ENCODE measurements around the gene ARHGAP33.
A peak's percentile ranks its signal among the peaks of the same experiment; 100 is the strongest.
"Not testable (repeated sequence)": the region's sequence is repeated elsewhere in the genome, so short reads cannot be mapped to it uniquely, and the experiment has no call there.

The ARHGAP33 gene

DNA sequence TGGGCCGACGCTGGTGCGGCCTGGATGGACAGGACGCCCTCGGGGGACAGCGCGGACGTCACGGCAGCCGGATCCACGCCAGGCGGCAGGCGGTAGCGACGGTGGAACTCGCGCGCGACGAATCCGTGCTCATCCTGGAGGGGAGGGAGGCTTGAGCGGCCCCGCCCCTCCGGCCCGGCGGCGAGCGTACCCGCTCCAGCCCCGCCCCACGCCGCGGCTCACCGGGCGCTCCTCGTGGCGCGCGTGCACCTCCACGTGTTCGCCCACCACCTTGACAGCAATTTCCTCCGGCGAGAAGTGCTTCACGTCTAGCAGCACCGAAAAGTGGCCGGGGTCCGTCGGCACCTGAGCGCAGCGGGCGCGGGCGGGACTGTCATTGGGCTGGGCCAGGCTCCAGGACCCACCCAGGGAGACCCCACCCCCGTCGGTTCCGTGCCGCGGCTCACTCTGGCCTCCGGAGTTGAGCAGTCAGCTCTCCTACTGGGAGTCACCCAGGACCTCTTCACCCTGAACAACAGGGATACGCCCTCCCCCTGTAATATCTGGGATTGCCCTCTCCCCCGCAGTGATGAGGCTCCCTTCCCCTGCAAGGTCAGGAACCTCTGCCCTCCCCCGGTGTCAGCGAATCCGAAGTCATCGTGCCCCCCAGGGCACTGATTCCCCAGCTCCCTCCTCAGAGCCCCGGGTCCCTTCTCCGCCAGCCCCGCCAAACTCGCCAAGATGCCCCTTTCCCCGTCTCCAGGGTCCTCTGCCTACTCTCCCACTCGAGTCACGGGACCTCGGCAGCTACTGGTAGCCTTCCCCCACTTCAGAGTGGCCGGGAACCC, 19.6 kb upstream of the ARHGAP33 start:
- no peak for DNase-seq

DNA sequence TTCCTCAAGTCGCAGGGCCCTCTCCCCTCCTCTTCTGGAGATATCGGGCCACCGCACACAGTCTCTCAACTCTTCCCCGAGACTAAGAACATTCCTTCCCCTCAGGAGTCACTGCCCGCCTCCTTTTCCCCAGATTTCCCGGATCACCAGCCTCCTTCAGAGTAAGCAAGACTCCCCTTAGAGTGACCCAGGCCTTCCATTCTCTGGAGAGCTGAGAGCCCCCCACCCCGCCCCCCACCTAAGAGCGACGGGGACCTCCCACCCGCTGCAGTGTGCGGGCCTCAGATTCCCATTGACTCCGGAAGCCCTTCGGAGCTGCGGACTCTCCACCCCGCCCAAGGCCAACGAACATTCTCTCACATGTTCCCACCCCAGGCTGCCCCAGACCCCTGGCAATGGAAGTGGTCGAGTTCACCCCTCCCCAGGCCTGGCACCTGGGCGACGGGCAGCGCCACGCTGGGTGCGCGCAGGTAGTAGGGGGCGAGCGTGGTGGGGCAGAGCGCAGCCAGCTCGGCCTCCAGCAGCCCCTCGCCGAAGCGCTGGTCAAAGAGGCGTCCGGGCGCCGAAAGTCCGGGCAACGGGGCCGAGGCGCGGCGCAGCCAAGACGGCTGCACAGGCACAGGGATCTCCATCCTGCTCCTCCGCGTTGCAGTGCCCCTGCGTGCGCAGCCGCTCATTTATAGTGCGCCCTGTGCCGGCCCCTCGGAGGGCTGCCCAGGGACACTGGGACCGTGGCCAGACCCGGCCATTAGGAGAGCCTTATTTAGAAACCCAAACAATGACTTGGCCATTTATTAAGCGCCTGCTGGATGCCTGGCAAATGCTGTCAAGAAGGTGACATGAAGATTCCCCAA, 18.8 kb upstream of the ARHGAP33 start, which contains the start of gene HSPB6:
TSS of gene HSPB6 (minus strand) at position 653 of the 854 bp plus-strand sequence. CDS start at position 632, 21 bp downstream.
- no peak for DNase-seq

DNA sequence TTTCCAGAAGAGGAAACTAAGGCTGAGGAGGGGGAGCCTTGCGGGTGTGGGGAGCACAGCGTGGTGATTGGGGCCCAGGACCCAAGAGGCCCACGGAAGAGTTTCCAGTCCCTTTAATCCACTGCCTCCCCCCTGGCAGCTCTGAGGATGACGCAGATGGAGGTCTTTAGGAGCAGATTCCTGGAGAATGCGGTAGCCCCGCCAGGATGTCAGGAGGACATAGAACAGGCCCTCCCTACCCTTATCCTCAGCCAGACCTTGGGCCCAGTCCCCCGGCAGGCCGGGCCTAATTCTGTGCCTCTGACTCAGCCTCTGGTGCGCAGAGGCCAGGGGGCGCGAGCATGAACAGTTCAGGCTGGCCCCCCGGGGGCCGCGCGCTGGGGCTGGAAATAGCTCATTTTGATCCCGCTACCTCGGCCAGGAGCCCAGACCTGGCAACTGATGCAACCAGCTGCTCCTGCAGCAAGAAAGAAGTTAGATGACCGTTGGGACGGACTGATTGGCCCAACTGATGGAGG, 18.1 kb upstream of the ARHGAP33 start:
- no peak for DNase-seq

DNA sequence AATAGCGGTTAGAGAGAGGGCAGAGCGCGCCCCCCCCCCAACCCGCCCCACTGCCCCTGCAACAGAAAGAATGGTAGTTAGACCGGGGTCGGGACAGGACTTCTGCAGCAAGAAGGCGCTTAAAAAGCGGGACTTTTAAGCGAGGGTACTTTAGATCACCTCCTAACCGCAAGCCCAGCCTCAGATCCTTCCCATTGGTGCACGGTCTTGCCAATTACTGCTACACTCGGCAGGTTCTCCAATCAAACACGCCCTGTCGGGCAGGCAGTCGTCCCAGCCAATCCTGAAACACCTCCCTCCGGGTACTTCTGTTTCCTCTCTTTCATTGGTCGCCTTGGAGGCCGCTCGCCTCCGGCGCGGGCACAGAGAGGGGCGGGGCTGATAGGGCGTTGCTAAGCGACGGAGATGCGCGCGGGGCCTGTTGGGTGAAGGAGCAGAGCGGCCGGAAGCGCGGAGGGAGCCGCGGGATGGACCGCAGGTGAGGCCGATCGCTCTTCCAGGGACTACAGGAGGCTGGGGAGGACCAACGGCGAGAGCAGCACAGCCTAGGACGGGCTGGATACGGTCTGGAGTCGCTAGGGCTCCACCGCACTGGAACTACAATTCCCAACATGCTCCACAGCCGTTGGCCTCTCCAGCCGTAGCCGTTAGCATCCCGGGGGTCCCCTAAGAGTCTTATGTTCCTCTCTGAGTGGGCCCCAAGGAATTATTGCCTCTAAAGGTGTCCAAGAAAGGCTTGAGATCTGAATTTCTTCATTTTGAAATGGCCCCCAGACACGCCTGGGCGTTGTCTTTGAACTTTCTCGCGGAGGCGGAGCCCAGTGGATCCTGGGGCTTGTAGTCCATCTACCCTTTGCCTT, 17.4 kb upstream of the ARHGAP33 start, which contains the start of gene PROSER3:
TSS of gene PROSER3 (plus strand) at position 428 of the 860 bp plus-strand sequence. CDS start at position 468, 40 bp downstream.
- DNase-seq = peak; percentile 97 to 98

DNA sequence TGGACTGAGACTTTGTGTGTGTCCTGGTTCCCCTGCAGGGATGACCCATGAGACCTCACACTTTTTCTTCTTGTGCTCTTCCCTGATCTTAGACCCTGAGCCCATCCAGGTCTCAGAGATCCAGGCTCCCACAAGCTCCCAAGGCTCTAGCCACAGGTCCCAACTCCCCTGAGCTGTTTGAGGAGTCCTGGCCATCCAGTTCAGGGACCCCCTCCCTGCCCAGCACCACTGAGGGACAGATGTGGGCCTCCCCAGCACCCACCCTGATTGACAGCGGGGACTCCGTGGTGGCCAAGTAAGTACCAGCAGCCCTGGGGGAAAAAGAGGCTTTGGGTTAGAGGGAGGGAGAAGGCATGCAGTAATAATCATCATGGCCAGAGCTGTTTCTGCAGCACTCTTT, 15.7 kb upstream of the ARHGAP33 start:
- no peak for DNase-seq

DNA sequence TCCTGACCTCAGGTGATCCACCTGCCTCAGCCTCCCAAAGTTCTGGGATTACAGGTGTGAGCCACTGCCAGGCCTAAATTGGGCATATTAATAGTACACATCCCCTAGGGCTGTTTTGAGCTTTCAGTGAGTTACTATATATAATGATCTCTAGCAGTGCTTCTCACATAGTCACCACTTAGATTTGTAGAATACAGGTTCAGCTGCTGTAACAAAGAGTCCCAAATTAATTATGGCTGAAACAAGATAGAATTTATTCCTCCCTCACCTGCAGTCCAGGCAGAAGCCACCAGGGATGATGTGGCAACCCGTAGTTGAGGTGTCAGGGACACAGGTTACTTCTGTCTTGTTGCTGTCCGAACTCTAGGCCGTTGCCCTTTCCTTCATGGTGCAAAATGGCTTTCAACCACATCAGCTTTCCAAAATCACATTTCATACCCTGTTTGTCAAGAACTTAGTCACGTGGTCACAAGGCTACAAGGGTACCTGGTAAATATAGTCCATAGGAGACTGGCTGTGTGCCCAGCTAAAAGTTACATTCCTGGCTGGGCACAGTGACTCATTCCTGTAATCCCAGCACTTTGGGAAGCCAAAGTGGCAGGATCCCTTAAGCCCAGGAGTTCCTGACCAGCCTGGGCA, 14.5 kb upstream of the ARHGAP33 start:
- no peak for DNase-seq

DNA sequence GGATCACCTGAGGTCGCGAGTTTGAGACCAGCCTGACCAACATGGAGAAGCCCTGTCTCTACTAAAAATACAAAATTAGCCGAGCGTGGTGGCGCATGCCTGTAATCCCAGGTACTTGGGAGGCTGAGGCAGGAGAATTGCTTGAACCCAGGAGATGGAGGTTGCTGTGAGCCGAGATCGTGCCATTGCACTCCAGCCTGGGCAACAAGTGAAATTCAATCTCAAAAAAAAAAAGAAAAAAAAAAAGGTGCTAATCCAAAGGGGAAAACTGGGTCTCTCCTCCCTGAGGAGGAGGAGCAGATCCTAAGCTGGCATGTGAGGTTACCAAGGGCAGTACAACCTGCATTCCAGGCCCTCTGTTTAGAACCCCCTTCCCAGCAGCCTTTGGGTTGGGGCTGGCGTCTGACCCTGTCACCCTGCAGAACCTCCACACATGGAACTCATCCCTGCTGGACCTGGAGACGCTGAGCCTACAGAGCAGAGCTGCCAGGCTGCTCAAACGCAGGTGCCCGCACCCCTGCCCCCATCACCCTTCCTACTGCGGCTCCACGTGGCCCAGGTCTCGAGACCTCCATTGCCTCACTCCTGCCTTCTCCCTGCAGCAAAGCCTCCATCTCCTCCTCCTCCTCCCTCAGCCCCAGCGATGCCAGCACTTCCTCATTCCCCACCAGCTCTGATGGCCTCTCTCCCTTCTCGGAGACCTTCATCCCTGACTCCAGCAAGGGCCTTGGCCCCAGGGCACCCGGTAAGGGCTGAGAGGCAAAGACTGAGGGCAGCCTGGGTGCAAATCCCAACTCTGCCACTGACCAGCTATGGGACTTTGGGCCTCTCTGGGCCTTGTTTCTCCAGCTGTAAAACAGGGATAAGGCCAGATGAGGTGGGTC, 10.7 kb upstream of the ARHGAP33 start:
- no peak for DNase-seq

DNA sequence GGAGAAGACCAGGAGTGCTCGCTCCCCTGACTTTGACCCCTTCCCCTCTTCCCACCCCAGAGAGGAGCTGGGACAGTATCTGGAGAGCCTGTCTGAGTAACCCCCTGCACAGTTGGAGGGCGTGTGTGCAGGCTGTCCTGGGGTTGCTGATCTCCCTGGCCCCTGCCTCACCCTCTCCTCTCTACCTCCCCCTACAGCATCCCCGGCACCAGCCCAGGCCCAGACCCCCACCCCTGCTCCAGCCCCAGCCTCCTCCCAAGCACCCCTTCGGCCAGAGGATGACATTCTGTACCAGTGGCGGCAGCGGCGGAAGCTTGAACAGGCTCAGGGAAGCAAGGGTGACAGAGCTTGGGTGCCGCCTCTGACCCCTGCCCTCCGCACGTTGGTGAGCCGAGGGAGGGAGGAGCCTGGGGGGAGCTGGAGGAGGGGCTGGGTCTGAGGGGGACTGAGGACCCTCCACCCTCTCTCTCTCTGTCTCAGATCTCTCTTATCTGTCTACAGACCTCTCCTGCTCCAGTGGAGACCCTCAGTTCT, 8.7 kb upstream of the ARHGAP33 start:
- DNase-seq = no peak

DNA sequence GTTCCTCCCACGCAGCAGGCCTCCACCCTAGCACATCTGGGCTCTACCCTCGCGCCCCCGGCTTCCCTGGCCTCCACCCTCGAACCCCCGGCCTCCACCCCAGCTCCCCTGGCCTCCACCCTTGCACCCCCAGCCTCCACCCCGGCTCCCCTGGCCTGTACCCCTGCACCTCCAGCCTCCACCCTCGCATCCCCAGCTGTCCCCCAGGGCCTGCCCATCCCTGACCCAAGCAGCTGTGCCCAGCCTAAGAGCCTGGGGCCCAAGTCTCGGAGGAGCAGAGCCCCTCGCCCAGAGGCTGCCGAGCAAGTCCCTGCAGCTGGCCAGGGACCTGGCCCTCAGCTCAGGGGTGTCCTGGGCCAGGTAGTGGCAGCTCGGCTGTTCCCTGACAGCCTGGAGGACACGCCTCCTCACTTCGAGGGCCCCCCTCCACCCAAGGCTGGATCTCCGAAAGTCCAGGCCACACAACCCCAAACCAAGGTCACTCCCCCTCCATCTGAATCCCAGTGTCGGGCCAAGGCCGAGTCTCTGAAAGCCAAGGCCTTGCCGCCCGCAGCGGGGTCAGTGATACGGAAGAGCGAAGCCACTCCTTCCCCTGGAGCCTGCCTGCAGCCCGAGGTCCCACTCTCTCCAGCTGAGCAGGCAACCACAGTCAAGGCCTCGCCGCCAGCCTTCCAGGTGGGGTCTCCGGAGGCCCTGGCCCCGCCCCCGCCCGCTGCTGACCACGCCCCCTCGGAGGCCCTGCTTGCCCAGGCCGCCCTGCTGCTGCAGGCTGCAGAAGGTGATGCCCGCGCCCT, 7.9 kb upstream of the ARHGAP33 start:
- no peak for DNase-seq

DNA sequence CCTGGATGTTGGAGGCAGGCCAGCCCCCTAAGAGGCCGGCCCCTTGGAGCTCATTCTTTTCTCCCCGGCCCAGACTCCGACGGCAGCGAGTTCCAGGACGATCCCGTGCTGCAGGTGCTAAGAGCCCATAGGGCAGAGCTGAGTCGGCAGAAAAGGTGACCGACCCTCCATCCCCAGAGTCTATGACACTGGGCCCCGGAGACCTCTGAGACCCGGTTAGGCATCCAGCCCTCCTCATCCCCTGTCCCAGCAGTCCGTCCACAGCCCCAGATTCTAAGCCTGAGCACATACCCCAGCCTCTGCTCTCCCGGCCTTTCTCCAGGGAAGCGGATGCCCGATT, 7.3 kb upstream of the ARHGAP33 start:
- no peak for DNase-seq

DNA sequence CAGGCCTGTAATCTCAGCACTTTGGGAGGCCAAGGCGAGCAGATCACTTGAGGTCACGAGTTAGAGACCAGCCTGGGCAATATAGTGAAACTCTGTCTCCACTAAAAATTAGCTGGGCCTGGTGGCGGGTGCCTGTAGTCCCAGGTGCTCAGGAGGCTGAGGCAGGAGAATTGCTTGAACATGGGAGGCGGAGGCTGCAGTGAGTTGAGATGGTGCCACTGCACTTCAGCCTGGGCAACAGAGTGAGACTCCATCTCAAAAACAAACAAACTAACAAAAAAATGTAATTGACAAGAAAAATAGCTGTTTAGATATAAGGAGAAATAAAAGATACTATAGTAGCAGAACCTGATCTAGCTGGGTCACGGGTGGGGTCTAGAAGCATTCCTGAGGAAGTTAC, 3.0 kb upstream of the ARHGAP33 start:
- not testable (repeated sequence) for DNase-seq

DNA sequence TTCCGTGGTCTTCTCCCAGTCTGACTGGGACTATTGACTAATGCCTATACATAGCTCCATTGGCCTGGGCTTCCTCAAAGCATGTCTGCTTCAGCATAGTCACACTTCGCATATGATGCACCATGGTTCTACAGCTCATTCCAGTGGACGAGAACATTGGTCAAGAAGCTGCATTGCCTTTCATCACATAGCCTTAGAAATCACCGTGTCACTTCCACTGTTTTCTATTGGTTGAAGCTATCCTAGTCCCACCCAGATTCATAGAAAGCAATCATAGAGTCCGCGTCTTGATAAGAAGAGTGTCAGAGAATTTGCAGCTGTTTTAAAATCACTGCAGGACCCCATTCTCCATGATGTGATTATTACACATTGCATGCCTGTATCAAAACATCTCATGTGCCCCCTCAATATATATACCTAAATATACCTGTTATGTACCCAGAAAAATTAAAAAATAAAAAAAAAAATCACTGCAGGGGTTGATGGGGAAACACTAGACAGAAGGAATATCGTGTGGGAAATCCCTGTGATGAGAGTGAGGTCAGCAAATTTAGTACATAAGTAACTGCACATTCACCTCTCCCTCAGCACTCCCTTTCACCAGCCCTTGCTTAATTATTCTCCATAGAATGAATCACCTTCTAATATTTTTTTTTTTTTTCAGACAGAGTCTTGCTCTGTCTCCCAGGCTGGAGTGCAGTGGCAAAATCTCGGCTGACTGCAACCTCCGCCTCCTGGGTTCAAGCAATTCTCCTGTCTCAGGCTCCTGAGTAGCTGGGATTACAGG, 2.2 kb upstream of the ARHGAP33 start:
- DNase-seq = no peak

DNA sequence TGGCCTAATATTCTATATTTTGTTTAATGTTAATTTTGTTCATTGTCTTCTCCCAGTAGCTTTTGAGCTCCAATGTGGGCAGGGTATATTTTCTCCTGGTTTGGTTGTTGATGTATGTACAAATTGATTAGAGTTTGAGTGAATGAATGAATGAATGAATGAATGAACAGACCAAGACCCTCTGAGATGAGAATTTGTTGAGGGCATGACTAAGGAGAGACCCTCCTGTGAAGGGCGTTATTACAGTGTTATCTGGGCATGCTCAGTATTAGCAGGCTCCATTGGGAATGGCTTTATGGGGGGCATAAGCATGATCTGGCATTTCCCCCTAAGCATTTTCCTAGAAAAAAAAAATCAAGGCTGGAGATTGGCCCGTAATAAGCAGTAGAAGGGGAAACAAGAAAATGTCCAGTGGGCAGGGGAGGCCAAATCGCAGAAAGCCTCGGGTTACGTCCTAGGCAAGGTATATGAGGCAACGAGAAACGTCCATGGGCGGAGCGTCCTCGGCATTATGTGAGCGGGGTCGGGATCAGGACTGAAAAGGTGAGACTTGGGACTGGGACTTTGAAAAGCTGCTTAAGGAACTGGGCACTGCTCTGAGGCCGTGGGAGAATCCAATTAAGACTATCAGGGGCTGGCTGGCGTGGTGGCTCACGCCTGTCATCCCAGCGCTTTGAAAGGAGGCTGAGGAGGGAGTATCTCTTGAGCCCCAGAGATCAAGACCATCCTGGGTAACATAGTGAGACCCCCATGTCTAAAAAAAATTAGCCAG, 904 bp upstream of the ARHGAP33 start:
- no peak for DNase-seq

DNA sequence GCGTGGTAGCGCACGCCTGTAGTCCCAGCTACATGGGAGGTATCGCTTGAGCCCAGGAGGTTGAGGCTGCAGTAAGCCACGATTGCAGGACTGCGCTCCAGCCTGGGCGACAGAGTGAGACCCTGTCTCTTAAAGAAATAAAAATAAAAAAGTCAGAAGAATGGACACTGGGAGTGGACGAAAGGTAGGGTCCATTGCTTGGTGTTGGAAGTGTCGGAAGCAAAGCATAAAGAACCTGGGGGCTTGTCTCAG, 392 bp upstream of the ARHGAP33 start:
- DNase-seq = no peak

DNA sequence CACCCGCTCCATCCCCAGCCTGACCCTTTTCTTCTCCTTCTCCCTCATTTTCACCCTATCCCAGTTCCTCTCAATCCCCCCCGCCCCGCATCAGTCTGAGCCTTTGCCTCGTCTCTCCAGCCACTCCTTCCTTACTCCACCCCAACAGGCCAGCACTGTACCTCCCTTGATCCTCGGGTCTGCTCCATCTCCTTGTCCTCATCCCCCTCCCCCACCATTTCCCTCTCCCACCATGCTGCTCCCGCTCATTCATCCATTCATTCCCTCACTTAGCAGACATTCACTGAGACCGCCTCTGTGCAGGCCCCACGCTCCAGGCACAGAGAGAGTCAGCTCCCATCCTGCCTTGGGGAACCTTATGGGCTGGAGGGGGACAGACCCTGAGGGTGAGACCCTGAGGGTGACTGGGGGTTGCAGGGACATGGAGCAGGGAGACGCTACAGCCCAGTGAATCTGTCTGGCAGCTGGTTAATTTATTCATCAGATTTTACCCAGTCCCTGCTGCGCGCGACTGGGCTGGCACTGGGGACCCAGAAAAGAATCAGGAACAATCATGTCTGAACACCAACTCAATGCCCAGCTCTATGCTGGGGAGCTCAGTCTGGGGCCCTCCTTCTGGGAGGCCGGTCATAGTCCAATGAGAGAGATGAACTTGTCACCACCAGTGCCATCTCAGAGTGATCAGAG, 881 bp downstream of the ARHGAP33 start:
- no peak for DNase-seq

DNA sequence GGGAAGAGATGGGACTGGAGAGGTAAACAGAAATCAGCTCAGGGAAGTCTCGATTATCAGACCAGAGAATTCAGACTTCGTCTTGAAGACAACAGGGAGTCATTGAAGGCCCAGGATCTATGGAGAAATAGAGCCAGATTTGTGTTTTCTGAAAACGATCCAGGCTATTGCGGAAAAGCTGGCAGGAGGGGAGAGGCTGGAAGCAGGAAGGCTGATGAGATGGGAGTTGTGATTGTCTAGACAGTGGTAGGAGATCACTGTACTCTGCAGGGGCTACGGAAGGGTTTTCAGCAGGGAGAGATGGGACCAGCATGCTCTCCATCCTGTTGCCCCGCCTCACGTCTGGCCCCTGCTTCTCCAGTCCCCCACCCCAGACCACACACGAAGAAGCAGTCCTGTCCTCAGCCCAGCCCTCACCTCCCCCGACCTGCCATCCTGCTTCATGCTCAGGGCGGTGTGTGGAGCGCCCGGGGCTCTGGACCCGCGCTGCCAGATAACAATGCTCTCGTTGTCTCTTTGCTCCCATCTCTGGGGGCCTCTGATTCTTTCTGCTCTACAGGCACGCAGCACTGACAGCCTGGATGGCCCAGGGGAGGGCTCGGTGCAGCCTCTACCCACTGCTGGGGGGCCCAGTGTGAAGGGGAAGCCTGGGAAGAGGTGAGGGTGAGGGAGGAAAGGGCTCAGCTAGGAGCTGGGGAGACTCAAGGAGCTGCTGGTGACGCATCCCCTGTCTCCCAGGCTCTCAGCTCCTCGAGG, 1.9 kb downstream of the ARHGAP33 start:
- no peak for DNase-seq

DNA sequence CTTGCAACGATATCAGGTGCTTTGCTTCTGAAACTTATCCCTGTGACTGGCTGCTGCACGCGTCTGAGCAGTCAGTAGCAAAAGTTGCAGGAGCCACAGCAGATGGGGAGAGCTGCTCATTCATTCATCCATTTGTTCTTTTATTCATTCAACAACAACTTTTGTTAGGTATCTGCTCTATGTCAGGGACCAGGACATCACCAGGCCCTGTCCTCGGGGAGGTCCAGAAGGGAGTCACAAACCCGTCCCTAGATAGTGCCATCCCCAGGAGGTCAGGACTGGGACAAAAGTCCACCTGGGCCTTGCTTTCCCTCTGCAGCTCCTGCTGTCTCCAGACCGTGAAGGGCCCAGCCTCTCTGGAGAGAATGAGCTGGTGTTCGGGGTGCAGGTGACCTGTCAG, 2.6 kb downstream of the ARHGAP33 start:
- no peak for DNase-seq

All from AML-193 (cell line).